Glutamatergic neuron (in vitro differentiated cells): ENCODE measurements around the gene NFIC. TPM values are rescaled to one million over a fixed set of nuclear protein-coding genes. Genes with fewer than 3 reads are reported as not detected.

Source experiments
- DNase-seq: peaks from one replicate; pipeline ENCODE4 v3.0.0; 2022
- H3K27ac Mint-ChIP-seq: one replicate; pipeline ENCODE4 v1.8.0; 2020; ENCODE audit warnings: mild to moderate bottlenecking, mixed read lengths, inconsistent platforms; ENCODE audit not compliant: unreplicated experiment
- H3K27me3 Mint-ChIP-seq: one replicate; pipeline ENCODE4 v1.8.0; 2020; ENCODE audit warnings: mild to moderate bottlenecking, moderate library complexity, mixed read lengths, inconsistent platforms; ENCODE audit not compliant: unreplicated experiment
- H3K36me3 Mint-ChIP-seq: one replicate; pipeline ENCODE4 v1.8.0; 2020; ENCODE audit warnings: mild to moderate bottlenecking, mixed read lengths, inconsistent platforms; ENCODE audit not compliant: unreplicated experiment
- H3K4me1 Mint-ChIP-seq: one replicate; pipeline ENCODE4 v1.8.0; 2020; ENCODE audit warnings: mild to moderate bottlenecking, low read depth, mixed read lengths, inconsistent platforms; ENCODE audit not compliant: unreplicated experiment
- H3K4me3 Mint-ChIP-seq: one replicate; pipeline ENCODE4 v1.8.0; 2020; ENCODE audit warnings: mild to moderate bottlenecking, mixed read lengths, inconsistent platforms; ENCODE audit not compliant: unreplicated experiment
- H3K9me3 Mint-ChIP-seq: one replicate; pipeline ENCODE4 v1.8.0; 2020; ENCODE audit warnings: mild to moderate bottlenecking, moderate library complexity, mixed read lengths, inconsistent platforms; ENCODE audit not compliant: unreplicated experiment
- CTCF ChIP-seq: fragments of 200-600 bp; sonication (generic); IDR thresholded peaks from one replicate; pipeline ENCODE4 v1.5.0; 2021; ENCODE audit not compliant: partially characterized antibody, unreplicated experiment
- total RNA-seq: library from RNA; stranded (reverse); fragmentation: NEBNext Ultra II Directional; extraction: Animal tissue kit (Norgen Biotek cat#: 25700); gene quantifications from one replicate; pipeline ENCODE4 v1.2.1, GENCODE V29; 2021; ENCODE audit not compliant: unreplicated experiment

NFIC gene
- total RNA-seq, 1 donor from 2014 or later: 2.0 TPM

- Mint-ChIP-seq H3K9me3 (peaks cover 2% of the 10 kb centered on the region), H3K4me1 (peaks cover 2% of the 10 kb centered on the region), H3K36me3 (no peaks in the 10 kb centered on the region), H3K27me3 (peaks cover 4% of the 10 kb centered on the region), H3K4me3 (peak within 1 kb of the TSS; percentile 98), H3K27ac (peak within 1 kb of the TSS; percentile 98)
- DNase-seq: peak; percentile 96
- no peak for TF ChIP-seq CTCF
Measured at GRCh38 chr19:3500429-3501101, 134.2 kb downstream of the NFIC start, which contains the start of gene DOHH. TSS of gene DOHH (minus strand) at chr19:3500674. CDS start at chr19:3496814, 3,860 bp downstream.

GRCh38 chr19:3501780-3502179, 135.4 kb downstream of the NFIC start:
- H3K36me3 Mint-ChIP-seq: no peaks in the 10 kb centered on the region
- H3K27me3 Mint-ChIP-seq: peaks cover 4% of the 10 kb centered on the region
- no peak overlapping the region for H3K27ac Mint-ChIP-seq
- peaks cover 2% of the 10 kb centered on the region for H3K4me1 Mint-ChIP-seq
- TF ChIP-seq CTCF: no peak
- no peak for DNase-seq
- no peak overlapping the region for H3K4me3 Mint-ChIP-seq
- peaks cover 4% of the 10 kb centered on the region for H3K9me3 Mint-ChIP-seq

- TF ChIP-seq CTCF: no peak
- H3K36me3 Mint-ChIP-seq: no peaks in the 10 kb centered on the region
- peaks cover 8% of the 10 kb centered on the region for H3K27me3 Mint-ChIP-seq
- no peak overlapping the region for H3K27ac Mint-ChIP-seq
- H3K4me1 Mint-ChIP-seq: peaks cover 2% of the 10 kb centered on the region
- H3K9me3 Mint-ChIP-seq: peaks cover 5% of the 10 kb centered on the region
- no peak for DNase-seq
- H3K4me3 Mint-ChIP-seq: no peak overlapping the region
Measured at GRCh38 chr19:3503036-3503572, 136.7 kb downstream of the NFIC start.

- Mint-ChIP-seq H3K4me3 (peak overlapping the region; percentile 13), H3K27me3 (peaks cover 8% of the 10 kb centered on the region), H3K36me3 (no peaks in the 10 kb centered on the region), H3K9me3 (peaks cover 5% of the 10 kb centered on the region), H3K4me1 (peaks cover 8% of the 10 kb centered on the region), H3K27ac (peak overlapping the region; percentile 45)
- no peak for TF ChIP-seq CTCF
- DNase-seq: no peak
Measured at GRCh38 chr19:3504735-3505134, 138.4 kb downstream of the NFIC start.
